Measurements from ENCODE around the gene GRB7. TPM values are rescaled to one million over a fixed set of nuclear protein-coding genes. Genes with fewer than 3 reads are reported as not detected.

GRB7 gene
- total and polyA plus RNA-seq, 9 of the 15 experiments (the other 6 are each of a cell fraction or from before 2014, with no cell fraction given) = 0.04 to 6.2 (median 2.2) TPM

DNA sequence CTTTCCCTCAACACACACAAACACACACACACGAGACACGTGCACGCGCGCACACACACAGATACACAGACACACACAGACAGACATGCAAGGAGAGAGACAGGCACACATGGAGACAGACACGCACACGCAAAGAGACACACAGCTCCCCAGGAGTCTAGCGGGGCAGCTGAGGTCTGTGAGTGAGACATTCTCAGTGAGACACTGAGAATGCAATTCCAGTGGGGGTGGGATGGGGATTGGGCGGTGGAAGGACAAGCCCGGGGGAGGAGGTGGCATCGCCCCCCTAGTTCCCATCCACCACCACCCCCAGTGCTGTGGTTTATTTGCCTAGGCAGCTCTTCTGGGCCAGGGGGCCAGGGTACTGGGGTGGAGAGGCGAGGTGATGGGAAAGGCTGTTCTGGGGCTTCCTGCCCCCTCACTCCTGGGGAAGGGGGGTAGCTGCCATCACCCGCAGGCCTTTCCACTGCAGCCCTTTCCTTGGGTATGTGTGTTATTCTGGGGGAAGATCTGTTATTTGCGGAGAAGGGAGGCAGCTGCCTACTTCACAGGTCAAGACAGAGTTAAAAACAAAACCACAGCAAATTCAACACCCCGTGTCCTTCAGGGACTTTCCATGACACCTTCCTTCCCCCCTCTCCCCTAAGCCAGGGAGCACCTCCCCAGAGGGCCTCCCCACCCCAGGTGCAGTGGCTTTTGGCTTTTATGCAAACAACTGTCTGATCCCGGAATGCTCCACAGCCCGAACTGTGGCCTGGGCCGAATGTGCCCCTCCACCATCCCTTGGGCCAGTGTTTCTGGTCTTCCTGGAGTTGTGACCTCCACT, 18.0 kb downstream of the GRB7 start:
- no TSS peak for BruUV-seq (replicated peaks)
- Histone ChIP-seq H3K4me2 (ENCODE audit: insufficient read depth, low read length) (no peak overlapping the region), H3K36me3 (ENCODE audit: control insufficient read depth, insufficient read depth, low read length) (no peaks in the 10 kb centered on the region), H3K9me1 (ENCODE audit: control insufficient read depth, insufficient read depth, low read length) (no peaks in the 10 kb centered on the region), H3K27me3 (ENCODE audit: control insufficient read depth in 2 of 2, insufficient read depth in 2 of 2, low read length in 2 of 2) (peaks cover 7 to 11% of the 10 kb centered on the region in 2 experiments; a peak in 3 of 5 replicates), H3K9me3 (replicated peaks; ENCODE audit: control insufficient read depth, insufficient read depth, low read depth, low read length) (no peaks in the 10 kb centered on the region), H3K79me2 (ENCODE audit: control insufficient read depth, insufficient read depth, low read length) (no peaks in the 10 kb centered on the region), H4K20me1 (replicated peaks; ENCODE audit: control insufficient read depth, insufficient read depth, low read length) (no peaks in the 10 kb centered on the region), H3K4me1 (replicated peaks in 1 of 2; ENCODE audit: control insufficient read depth in 2 of 2, insufficient read depth in 2 of 2, low read length in 2 of 2) (peaks cover 9 to 35% of the 10 kb centered on the region in 2 experiments; a peak in 4 of 5 replicates), H3K9ac (ENCODE audit: insufficient read depth in 1 of 2, low read depth in 2 of 2, low read length in 2 of 2) (peak overlapping the region in 1 of 2 experiments; percentile 55; a peak in 2 of 4 replicates), H2AFZ (ENCODE audit: low read depth, low read length) (peak overlapping the region; percentile 85), H3K4me3 (no peak overlapping the region), H3K27ac (ENCODE audit: extremely low read depth, low read depth, low read length) (no peak overlapping the region)
- intact Hi-C loops (cut with micrococcal nuclease) (no loop called here), in situ Hi-C loops (cut with MboI) (loop anchor here (5.0 kb wide), 1 partner anchor 133 kb away; no protein-coding TSS in a partner anchor)
- no peak for DNase-seq (ENCODE audit: extremely low read depth in 1 of 4, low spot score in 3 of 4)
- WGBS (ENCODE audit: insufficient coverage, low coverage, missing lambda C conversion rate) = 68% methylated on average over 16 of the region's 18 CpGs
- TF ChIP-seq BHLHE40 (IDR thresholded peaks at IDR 0.05; ENCODE audit: low read length) (0 out of 2 replicates have a peak, but pooled peaks have one; percentile 14), TBP (optimal IDR thresholded peaks at IDR 0.05; ENCODE audit: low read depth, low read length) (no peak)
- no peak for FAIRE-seq
- ChIA-PET POLR2A (interaction anchor here (0.5 to 0.8 kb wide), 4 partner anchors 9 to 85 kb away, joined by 3 read pairs; no protein-coding TSS in a partner anchor), CTCF (ENCODE audit: low intra/inter-chr PET ratio) (interaction anchor here (6.1 kb wide), 1 partner anchor 134 kb away, joined by 118 read pairs; no protein-coding TSS in a partner anchor)
- no peak for ATAC-seq

Data from K562 (cell line).